Parathyroid adenoma (tissue), 2 donors: ENCODE data around the gene ROBO4.
A peak's percentile ranks its signal among the peaks of the same experiment; 100 is the strongest.

Experiments
- H2AFZ ChIP-seq: fragments of 300-600 bp; sonication (generic); one replicate; pipeline ENCODE4 v1.7.0; 2017; ENCODE audit warnings: antibody characterized with exemption, mild to moderate bottlenecking
- H3K27ac ChIP-seq: fragments of 300-600 bp; sonication (generic); one replicate; pipeline ENCODE4 v1.7.0; 2017
- H3K27me3 ChIP-seq: fragments of 300-600 bp; sonication (generic); one replicate; pipeline ENCODE4 v1.7.0; 2017; ENCODE audit warnings: low read length; ENCODE audit not compliant: control insufficient read depth, insufficient read depth
- H3K36me3 ChIP-seq: fragments of 300-600 bp; sonication (generic); one replicate; pipeline ENCODE4 v1.7.0; 2017; ENCODE audit warnings: low read length; ENCODE audit not compliant: control insufficient read depth, insufficient read depth
- H3K4me1 ChIP-seq: fragments of 300-600 bp; sonication (generic); one replicate; pipeline ENCODE4 v1.7.0; 2017; ENCODE audit warnings: control low read depth
- H3K4me2 ChIP-seq: fragments of 300-600 bp; sonication (generic); one replicate; pipeline ENCODE4 v1.7.0; 2017; ENCODE audit warnings: low read length
- H3K4me3 ChIP-seq: fragments of 300-600 bp; sonication (generic); one replicate; pipeline ENCODE4 v1.7.0; 2017; ENCODE audit warnings: low read depth, low read length
- H3K79me2 ChIP-seq: fragments of 300-600 bp; sonication (generic); one replicate; pipeline ENCODE4 v1.7.0; 2017; ENCODE audit warnings: control low read depth
- H3K9ac ChIP-seq: fragments of 300-600 bp; sonication (generic); one replicate; pipeline ENCODE4 v1.7.0; 2017; ENCODE audit warnings: mild to moderate bottlenecking
- H3K9me3 ChIP-seq: fragments of 300-600 bp; sonication (generic); one replicate; pipeline ENCODE4 v1.7.0; 2017; ENCODE audit warnings: low read length; ENCODE audit not compliant: control insufficient read depth
- TF ChIP-seq, protein P1 (sequence below): fragments of 300-600 bp; sonication (generic); IDR thresholded peaks from one replicate; pipeline ENCODE4 v1.7.0; 2017; ENCODE audit warnings: antibody characterized with exemption, mild to moderate bottlenecking
- donor health status: primary hyperparathyroidism.

The ROBO4 gene

DNA sequence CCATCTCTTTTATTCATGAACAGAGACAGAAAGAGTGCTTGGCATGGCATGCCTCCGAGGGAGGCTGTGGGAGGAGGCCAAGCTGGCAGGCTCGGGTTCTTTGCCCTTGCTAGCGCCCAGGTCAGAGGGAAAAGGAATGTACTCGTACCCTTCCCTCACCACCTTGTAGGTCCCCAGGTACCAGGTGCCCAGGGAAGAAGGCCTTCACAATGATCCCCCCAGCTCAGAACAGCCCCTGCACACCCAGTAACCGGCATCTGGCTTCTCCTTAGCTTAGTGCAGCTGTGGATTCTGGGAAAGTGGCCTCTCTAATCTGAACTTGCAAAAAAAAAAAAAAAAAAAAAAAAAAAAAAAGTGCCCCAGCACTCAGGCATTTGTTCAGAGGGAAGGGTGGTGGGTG is 22.7 kb upstream of the ROBO4 start:
- Histone ChIP-seq H3K79me2 (no peaks in the 10 kb centered on the region), H3K9ac (no peak overlapping the region), H2AFZ (no peak overlapping the region), H3K4me2 (peak overlapping the region; percentile 51), H3K4me1 (no peaks in the 10 kb centered on the region), H3K9me3 (no peaks in the 10 kb centered on the region), H3K27ac (no peak overlapping the region), H3K4me3 (peak overlapping the region; percentile 46), H3K36me3 (no peaks in the 10 kb centered on the region), H3K27me3 (no peaks in the 10 kb centered on the region)
- TF ChIP-seq, protein P1, sequence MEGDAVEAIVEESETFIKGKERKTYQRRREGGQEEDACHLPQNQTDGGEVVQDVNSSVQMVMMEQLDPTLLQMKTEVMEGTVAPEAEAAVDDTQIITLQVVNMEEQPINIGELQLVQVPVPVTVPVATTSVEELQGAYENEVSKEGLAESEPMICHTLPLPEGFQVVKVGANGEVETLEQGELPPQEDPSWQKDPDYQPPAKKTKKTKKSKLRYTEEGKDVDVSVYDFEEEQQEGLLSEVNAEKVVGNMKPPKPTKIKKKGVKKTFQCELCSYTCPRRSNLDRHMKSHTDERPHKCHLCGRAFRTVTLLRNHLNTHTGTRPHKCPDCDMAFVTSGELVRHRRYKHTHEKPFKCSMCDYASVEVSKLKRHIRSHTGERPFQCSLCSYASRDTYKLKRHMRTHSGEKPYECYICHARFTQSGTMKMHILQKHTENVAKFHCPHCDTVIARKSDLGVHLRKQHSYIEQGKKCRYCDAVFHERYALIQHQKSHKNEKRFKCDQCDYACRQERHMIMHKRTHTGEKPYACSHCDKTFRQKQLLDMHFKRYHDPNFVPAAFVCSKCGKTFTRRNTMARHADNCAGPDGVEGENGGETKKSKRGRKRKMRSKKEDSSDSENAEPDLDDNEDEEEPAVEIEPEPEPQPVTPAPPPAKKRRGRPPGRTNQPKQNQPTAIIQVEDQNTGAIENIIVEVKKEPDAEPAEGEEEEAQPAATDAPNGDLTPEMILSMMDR, result no peak

DNA sequence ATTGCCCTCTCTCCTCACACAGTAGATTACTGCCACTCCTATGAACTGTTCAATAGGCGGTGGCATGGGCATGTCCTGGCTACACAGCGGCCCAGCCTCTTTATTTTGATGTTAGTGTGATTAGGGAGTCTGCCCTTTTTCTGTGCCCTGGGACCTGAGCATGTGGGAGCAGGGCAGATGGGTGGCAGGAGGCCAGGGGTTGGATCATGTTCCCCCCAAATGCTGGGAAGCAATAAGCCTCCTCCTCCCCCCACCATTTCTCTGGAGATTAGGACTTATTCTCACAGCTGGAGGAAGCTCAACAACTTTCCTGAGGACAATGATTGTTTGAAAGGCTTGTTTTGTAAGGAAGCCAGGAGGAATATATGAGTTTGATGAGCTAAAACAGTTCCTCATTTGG is 22.2 kb upstream of the ROBO4 start:
- TF ChIP-seq, protein P1, result no peak
- Histone ChIP-seq H3K36me3 (no peaks in the 10 kb centered on the region), H3K27ac (no peak overlapping the region), H3K79me2 (no peaks in the 10 kb centered on the region), H3K4me1 (no peaks in the 10 kb centered on the region), H3K4me3 (no peak overlapping the region), H3K4me2 (no peak overlapping the region), H3K27me3 (no peaks in the 10 kb centered on the region), H3K9ac (no peak overlapping the region), H3K9me3 (no peaks in the 10 kb centered on the region), H2AFZ (no peak overlapping the region)

DNA sequence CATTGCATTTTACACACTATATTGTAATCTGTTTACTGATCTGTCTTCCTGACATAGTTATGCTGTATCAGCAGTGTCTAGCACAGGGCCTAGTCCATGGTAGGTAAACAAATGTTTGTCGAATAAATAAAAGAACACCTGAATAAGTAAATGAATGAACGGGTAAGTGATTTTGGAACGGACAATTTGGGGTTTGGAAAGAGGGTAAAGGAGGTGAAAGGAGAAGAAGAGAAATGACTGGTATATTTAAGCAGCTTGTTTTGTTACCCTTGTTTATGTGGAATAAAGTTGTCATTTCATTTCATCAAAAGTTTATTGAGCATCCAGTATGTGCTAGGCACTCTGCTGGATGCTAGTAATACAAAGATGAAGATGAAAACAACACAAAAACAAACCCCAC is 21.3 kb upstream of the ROBO4 start, which contains the start of gene HEPN1:
TSS of gene HEPN1 (plus strand) at position 301 of the 400 bp plus-strand sequence.
- H3K9me3 ChIP-seq, result no peaks in the 10 kb centered on the region
- H3K27me3 ChIP-seq, result no peaks in the 10 kb centered on the region
- H3K9ac ChIP-seq, result no peak within 1 kb of the TSS
- TF ChIP-seq, protein P1, result no peak
- no peak within 1 kb of the TSS for H3K27ac ChIP-seq
- H3K36me3 ChIP-seq, result no peaks in the 10 kb centered on the region
- no peak within 1 kb of the TSS for H3K4me2 ChIP-seq
- H2AFZ ChIP-seq, result no peak within 1 kb of the TSS
- H3K4me1 ChIP-seq, result no peaks in the 10 kb centered on the region
- H3K4me3 ChIP-seq, result no peak within 1 kb of the TSS
- no peaks in the 10 kb centered on the region for H3K79me2 ChIP-seq

GRCh38 chr11:124917115-124917637 is 19.5 kb upstream of the ROBO4 start:
- H3K79me2 ChIP-seq, result no peaks in the 10 kb centered on the region
- no peak overlapping the region for H3K4me3 ChIP-seq
- H3K27me3 ChIP-seq, result no peaks in the 10 kb centered on the region
- no peak overlapping the region for H3K4me2 ChIP-seq
- no peak overlapping the region for H3K9ac ChIP-seq
- no peaks in the 10 kb centered on the region for H3K9me3 ChIP-seq
- H3K36me3 ChIP-seq, result no peaks in the 10 kb centered on the region
- no peak overlapping the region for H2AFZ ChIP-seq
- no peaks in the 10 kb centered on the region for H3K4me1 ChIP-seq
- H3K27ac ChIP-seq, result no peak overlapping the region
- TF ChIP-seq, protein P1, result no peak

- no peaks in the 10 kb centered on the region for H3K79me2 ChIP-seq
- no peaks in the 10 kb centered on the region for H3K9me3 ChIP-seq
- TF ChIP-seq, protein P1, result no peak
- no peak overlapping the region for H3K27ac ChIP-seq
- H2AFZ ChIP-seq, result no peak overlapping the region
- H3K9ac ChIP-seq, result no peak overlapping the region
- H3K4me1 ChIP-seq, result no peaks in the 10 kb centered on the region
- H3K4me2 ChIP-seq, result no peak overlapping the region
- no peaks in the 10 kb centered on the region for H3K36me3 ChIP-seq
- no peaks in the 10 kb centered on the region for H3K27me3 ChIP-seq
- no peak overlapping the region for H3K4me3 ChIP-seq
Observed at GRCh38 chr11:124916370-124916710, 18.7 kb upstream of the ROBO4 start.
